ENCODE data around the gene FUCA2. TPM values are rescaled to one million over a fixed set of nuclear protein-coding genes. Genes with fewer than 3 reads are reported as not detected.
"Not testable (repeated sequence)": the region's sequence is repeated elsewhere in the genome, so short reads cannot be mapped to it uniquely, and the experiment has no call there.

FUCA2 gene
- total RNA-seq, 1 donor from 2014 or later, result 19.4 TPM

- H3K27ac ChIP-seq, result no peak overlapping the region
- intact Hi-C loops (cut with DNase I), result no loop called here
- DNase-seq (ENCODE audit: extremely low spot score in 2 of 2), result no peak
- no peaks in the 10 kb centered on the region for H3K36me3 ChIP-seq
- H3K4me1 ChIP-seq, result peaks cover 5% of the 10 kb centered on the region
- TF ChIP-seq CTCF (IDR thresholded peaks at IDR 0.05) (no peak), POLR2A (IDR thresholded peaks at IDR 0.05) (no peak), POLR2AphosphoS5 (IDR thresholded peaks at IDR 0.05; ENCODE audit: insufficient read depth in 1 of 2, low read depth in 1 of 2) (no peak)
- H3K27me3 ChIP-seq, result no peaks in the 10 kb centered on the region
- no peak overlapping the region for H3K4me3 ChIP-seq
- no peaks in the 10 kb centered on the region for H3K9me3 ChIP-seq
These were observed 5.3 kb upstream of the FUCA2 start for GRCh38 chr6:143516690-143517446.

- Histone ChIP-seq H3K9me3 (no peaks in the 10 kb centered on the region), H3K4me3 (no peak overlapping the region), H3K27ac (no peak overlapping the region), H3K27me3 (no peaks in the 10 kb centered on the region), H3K4me1 (peaks cover 8% of the 10 kb centered on the region), H3K36me3 (no peaks in the 10 kb centered on the region)
- TF ChIP-seq POLR2AphosphoS5 (IDR thresholded peaks at IDR 0.05; ENCODE audit: insufficient read depth in 1 of 2, low read depth in 1 of 2) (no peak), CTCF (IDR thresholded peaks at IDR 0.05) (no peak), POLR2A (IDR thresholded peaks at IDR 0.05) (no peak)
- no peak for DNase-seq (ENCODE audit: extremely low spot score in 2 of 2)
- intact Hi-C loops (cut with DNase I), result no loop called here
These were observed 4.3 kb upstream of the FUCA2 start for GRCh38 chr6:143515766-143516355.

- DNase-seq (ENCODE audit: extremely low spot score in 2 of 2), result no peak
- Histone ChIP-seq H3K27me3 (no peaks in the 10 kb centered on the region), H3K9me3 (no peaks in the 10 kb centered on the region), H3K36me3 (no peaks in the 10 kb centered on the region), H3K4me1 (peaks cover 14% of the 10 kb centered on the region), H3K4me3 (no peak overlapping the region), H3K27ac (no peak overlapping the region)
- TF ChIP-seq CTCF (IDR thresholded peaks at IDR 0.05), result no peak
- no peak for TF ChIP-seq POLR2AphosphoS5 (IDR thresholded peaks at IDR 0.05; ENCODE audit: insufficient read depth in 1 of 2, low read depth in 1 of 2)
- TF ChIP-seq POLR2A (IDR thresholded peaks at IDR 0.05), result no peak
- intact Hi-C loops (cut with DNase I), result no loop called here
These were observed 3.7 kb upstream of the FUCA2 start for GRCh38 chr6:143515061-143515760.

- Histone ChIP-seq H3K4me3 (no peak overlapping the region), H3K36me3 (no peaks in the 10 kb centered on the region), H3K27ac (no peak overlapping the region), H3K9me3 (no peaks in the 10 kb centered on the region), H3K27me3 (no peaks in the 10 kb centered on the region), H3K4me1 (peaks cover 25% of the 10 kb centered on the region)
- TF ChIP-seq POLR2AphosphoS5 (IDR thresholded peaks at IDR 0.05; ENCODE audit: insufficient read depth in 1 of 2, low read depth in 1 of 2) (no peak), POLR2A (IDR thresholded peaks at IDR 0.05) (no peak), CTCF (IDR thresholded peaks at IDR 0.05) (no peak)
- intact Hi-C loops (cut with DNase I), result no loop called here
- no peak for DNase-seq (ENCODE audit: extremely low spot score in 2 of 2)
These were observed 1.9 kb upstream of the FUCA2 start for GRCh38 chr6:143513410-143513809.

- not testable (repeated sequence) for H3K27me3 ChIP-seq
- peak overlapping the region in 1 of 2 donors; percentile 88 for H3K4me3 ChIP-seq
- H3K27ac ChIP-seq, result peak overlapping the region; percentile 85
These were observed 1.2 kb downstream of the FUCA2 start for GRCh38 chr6:143510326-143510725.

More at GRCh38 chr6:143510326-143510725, 1.2 kb downstream of the FUCA2 start:
- H3K9me3 ChIP-seq; H3K36me3 ChIP-seq; DNase-seq (ENCODE audit: extremely low spot score in 2 of 2); intact Hi-C loops (cut with DNase I): not testable (repeated sequence)
- peaks cover 25% of the 10 kb centered on the region for H3K4me1 ChIP-seq

Data from vagina (tissue), 2 donors.